ENCODE measurements around the gene TSC22D1.

- TF ChIP-seq CTCF (IDR thresholded peaks at IDR 0.05; ENCODE audit: poor library complexity, severe bottlenecking) (peak; percentile 64), POLR2AphosphoS5 (IDR thresholded peaks at IDR 0.05) (no peak), TAF1 (IDR thresholded peaks at IDR 0.05; ENCODE audit: low read depth) (no peak), EZH2 (IDR thresholded peaks at IDR 0.05; ENCODE audit: borderline replicate concordance, insufficient read depth, low read length, poor library complexity, severe bottlenecking) (no peak), RAD21 (conservative IDR thresholded peaks at IDR 0.05) (peak; percentile 70), EP300 (conservative IDR thresholded peaks at IDR 0.05; ENCODE audit: poor library complexity, severe bottlenecking) (no peak), MXI1 (conservative IDR thresholded peaks at IDR 0.05; ENCODE audit: poor library complexity, severe bottlenecking) (no peak), REST (IDR thresholded peaks at IDR 0.05; ENCODE audit: borderline replicate concordance) (no peak), SMC3 (conservative IDR thresholded peaks at IDR 0.05; ENCODE audit: poor library complexity) (peak; percentile 72)
Observed at GRCh38 chr13:44470638-44471562, 105.2 kb downstream of the TSC22D1 start.

All from neural cell (in vitro differentiated cells).